Measurements from ENCODE around the gene LGR5. TPM values are rescaled to one million over a fixed set of nuclear protein-coding genes. Genes with fewer than 3 reads are reported as not detected.

The LGR5 gene
- total RNA-seq, 1 donor from 2014 or later: 0.67 TPM

GRCh38 chr12:71582925-71583324 lies 143.3 kb downstream of the LGR5 start:
- H3K9me3 Mint-ChIP-seq (ENCODE audit: low read depth): no peaks in the 10 kb centered on the region
- H3K4me1 Mint-ChIP-seq (ENCODE audit: low read depth): no peaks in the 10 kb centered on the region
- no peak for DNase-seq (ENCODE audit: low spot score, unreplicated experiment)
- no peaks in the 10 kb centered on the region for H3K36me3 Mint-ChIP-seq (ENCODE audit: insufficient read depth)
- H3K27me3 Mint-ChIP-seq: peaks cover 3% of the 10 kb centered on the region
- H3K27ac Mint-ChIP-seq: no peak overlapping the region
- H3K4me3 Mint-ChIP-seq (ENCODE audit: low read depth): no peak overlapping the region
- TF ChIP-seq CTCF (IDR thresholded peaks at IDR 0.05; ENCODE audit: unreplicated experiment): no peak

GRCh38 chr12:71584356-71584755 lies 144.8 kb downstream of the LGR5 start:
- Mint-ChIP-seq H3K36me3 (ENCODE audit: insufficient read depth) (no peaks in the 10 kb centered on the region), H3K4me1 (ENCODE audit: low read depth) (no peaks in the 10 kb centered on the region), H3K27me3 (peaks cover 3% of the 10 kb centered on the region), H3K9me3 (ENCODE audit: low read depth) (no peaks in the 10 kb centered on the region), H3K27ac (no peak overlapping the region), H3K4me3 (ENCODE audit: low read depth) (no peak overlapping the region)
- DNase-seq (ENCODE audit: low spot score, unreplicated experiment): no peak
- TF ChIP-seq CTCF (IDR thresholded peaks at IDR 0.05; ENCODE audit: unreplicated experiment): no peak

- no peaks in the 10 kb centered on the region for H3K36me3 Mint-ChIP-seq (ENCODE audit: insufficient read depth)
- no peaks in the 10 kb centered on the region for H3K9me3 Mint-ChIP-seq (ENCODE audit: low read depth)
- DNase-seq (ENCODE audit: low spot score, unreplicated experiment): no peak
- no peak overlapping the region for H3K4me3 Mint-ChIP-seq (ENCODE audit: low read depth)
- no peak overlapping the region for H3K27ac Mint-ChIP-seq
- peaks cover 3% of the 10 kb centered on the region for H3K27me3 Mint-ChIP-seq
- no peak for TF ChIP-seq CTCF (IDR thresholded peaks at IDR 0.05; ENCODE audit: unreplicated experiment)
- H3K4me1 Mint-ChIP-seq (ENCODE audit: low read depth): no peaks in the 10 kb centered on the region
These were observed 145.6 kb downstream of the LGR5 start for GRCh38 chr12:71585218-71585617.

GRCh38 chr12:71587012-71587411 lies 147.4 kb downstream of the LGR5 start:
- Mint-ChIP-seq H3K27ac (no peak overlapping the region), H3K9me3 (ENCODE audit: low read depth) (no peaks in the 10 kb centered on the region), H3K36me3 (ENCODE audit: insufficient read depth) (no peaks in the 10 kb centered on the region), H3K4me1 (ENCODE audit: low read depth) (no peaks in the 10 kb centered on the region), H3K4me3 (ENCODE audit: low read depth) (no peak overlapping the region), H3K27me3 (peaks cover 3% of the 10 kb centered on the region)
- TF ChIP-seq CTCF (IDR thresholded peaks at IDR 0.05; ENCODE audit: unreplicated experiment): no peak
- DNase-seq (ENCODE audit: low spot score, unreplicated experiment): no peak

- no peaks in the 10 kb centered on the region for H3K9me3 Mint-ChIP-seq (ENCODE audit: low read depth)
- no peak overlapping the region for H3K27ac Mint-ChIP-seq
- no peak overlapping the region for H3K4me3 Mint-ChIP-seq (ENCODE audit: low read depth)
- no peaks in the 10 kb centered on the region for H3K4me1 Mint-ChIP-seq (ENCODE audit: low read depth)
- H3K36me3 Mint-ChIP-seq (ENCODE audit: insufficient read depth): no peaks in the 10 kb centered on the region
- no peak for TF ChIP-seq CTCF (IDR thresholded peaks at IDR 0.05; ENCODE audit: unreplicated experiment)
- H3K27me3 Mint-ChIP-seq: peaks cover 9% of the 10 kb centered on the region
- no peak for DNase-seq (ENCODE audit: low spot score, unreplicated experiment)
These were observed 149.9 kb downstream of the LGR5 start for GRCh38 chr12:71589478-71589881.

Data from progenitor cell of endocrine pancreas (in vitro differentiated cells).